ENCODE data around the gene POMT1. TPM values are rescaled to one million over a fixed set of nuclear protein-coding genes. Genes with fewer than 3 reads are reported as not detected.

POMT1 gene
- polyA plus RNA-seq, 1 of the 3 experiments (the other 2 are of a cell fraction), result 44.5 TPM

DNA sequence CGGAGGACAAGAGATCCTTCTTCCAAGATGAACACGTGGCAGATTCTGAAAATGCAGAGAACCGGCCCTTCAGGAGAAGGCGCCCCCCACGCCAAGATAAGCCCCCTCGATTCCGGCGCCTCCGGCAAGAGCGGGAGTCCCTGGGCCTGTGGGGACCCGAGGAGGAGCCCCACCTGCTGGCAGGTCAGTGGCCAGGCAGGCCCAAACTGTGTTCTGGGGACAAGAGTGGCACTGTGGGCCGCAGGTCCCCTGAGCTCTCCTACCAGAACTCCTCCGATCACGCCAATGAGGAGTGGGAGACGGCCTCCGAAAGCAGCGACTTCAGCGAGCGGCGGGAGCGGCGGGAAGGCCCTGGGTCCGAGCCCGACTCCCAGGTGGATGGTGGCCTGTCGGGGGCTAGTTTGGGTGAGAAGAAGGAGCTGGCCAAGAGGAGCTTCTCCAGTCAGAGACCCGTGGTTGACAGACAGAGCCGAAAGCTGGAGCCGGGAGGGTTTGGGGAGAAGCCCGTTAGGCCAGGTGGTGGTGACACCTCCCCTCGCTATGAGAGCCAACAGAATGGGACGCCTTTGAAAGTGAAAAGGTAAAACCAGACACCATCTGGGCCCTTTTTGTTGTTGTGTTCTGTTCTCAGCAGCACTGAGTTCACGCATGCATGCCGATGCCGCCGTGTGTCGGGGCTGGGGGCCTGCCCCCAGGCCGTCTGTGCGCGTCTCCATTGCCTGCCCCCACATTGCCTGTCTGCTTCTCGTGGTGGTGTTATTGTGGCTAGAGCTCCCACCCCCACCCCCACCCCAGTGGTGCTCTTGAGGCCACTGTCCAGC lies 26.6 kb upstream of the POMT1 start:
- Histone ChIP-seq H3K27ac (ENCODE audit: low read depth in 2 of 2, low read length in 1 of 2) (no peak overlapping the region), H3K9ac (no peak overlapping the region), H3K9me3 (no peaks in the 10 kb centered on the region), H3K4me3 (ENCODE audit: low read depth in 2 of 2, low read length in 1 of 2) (no peak overlapping the region), H3K4me2 (no peak overlapping the region), H4K20me1 (ENCODE audit: insufficient read depth) (peaks cover 59% of the 10 kb centered on the region), H3F3A (replicated peaks; ENCODE audit: insufficient read depth) (peaks cover 6% of the 10 kb centered on the region), H3K4me1 (ENCODE audit: control insufficient read depth in 1 of 2, insufficient read depth in 2 of 2, low read depth in 1 of 2, low read length in 1 of 2) (no peaks in the 10 kb centered on the region; a peak in 1 of 4 replicates), H3K9me2 (no peaks in the 10 kb centered on the region), H3K27me3 (ENCODE audit: insufficient read depth) (no peaks in the 10 kb centered on the region), H2AFZ (ENCODE audit: low read depth) (no peak overlapping the region), H3K36me3 (replicated peaks in 1 of 2; ENCODE audit: control insufficient read depth in 1 of 2, insufficient read depth in 2 of 2, low read length in 1 of 2) (peaks cover 63 to 88% of the 10 kb centered on the region in 2 experiments), H3K79me2 (ENCODE audit: insufficient read depth) (peaks cover 55% of the 10 kb centered on the region)
- DNase-seq, result peak; percentile 57
- 90% methylated on average over 30 of the region's 40 CpGs for WGBS (ENCODE audit: low lambda C conversion rate)
- ChIA-PET CTCF (interaction anchor here (0.7 to 2.1 kb wide), 9 partner anchors 9 to 109 kb away, joined by 3 to 8 read pairs (median 4); no protein-coding TSS in a partner anchor), POLR2A (no interaction called here)
- TF ChIP-seq, protein P1, sequence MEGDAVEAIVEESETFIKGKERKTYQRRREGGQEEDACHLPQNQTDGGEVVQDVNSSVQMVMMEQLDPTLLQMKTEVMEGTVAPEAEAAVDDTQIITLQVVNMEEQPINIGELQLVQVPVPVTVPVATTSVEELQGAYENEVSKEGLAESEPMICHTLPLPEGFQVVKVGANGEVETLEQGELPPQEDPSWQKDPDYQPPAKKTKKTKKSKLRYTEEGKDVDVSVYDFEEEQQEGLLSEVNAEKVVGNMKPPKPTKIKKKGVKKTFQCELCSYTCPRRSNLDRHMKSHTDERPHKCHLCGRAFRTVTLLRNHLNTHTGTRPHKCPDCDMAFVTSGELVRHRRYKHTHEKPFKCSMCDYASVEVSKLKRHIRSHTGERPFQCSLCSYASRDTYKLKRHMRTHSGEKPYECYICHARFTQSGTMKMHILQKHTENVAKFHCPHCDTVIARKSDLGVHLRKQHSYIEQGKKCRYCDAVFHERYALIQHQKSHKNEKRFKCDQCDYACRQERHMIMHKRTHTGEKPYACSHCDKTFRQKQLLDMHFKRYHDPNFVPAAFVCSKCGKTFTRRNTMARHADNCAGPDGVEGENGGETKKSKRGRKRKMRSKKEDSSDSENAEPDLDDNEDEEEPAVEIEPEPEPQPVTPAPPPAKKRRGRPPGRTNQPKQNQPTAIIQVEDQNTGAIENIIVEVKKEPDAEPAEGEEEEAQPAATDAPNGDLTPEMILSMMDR (IDR thresholded peaks at IDR 0.05), result peak; percentile 47
- peak; percentile 27; the same call in 1 of the 2 replicates for TF ChIP-seq RAD21 (IDR thresholded peaks at IDR 0.05; ENCODE audit: low read length)
- peak; percentile 11; the same call in 1 of the 2 replicates for TF ChIP-seq SMC3 (IDR thresholded peaks at IDR 0.05; ENCODE audit: low read depth, low read length)
- TF ChIP-seq, protein P2, sequence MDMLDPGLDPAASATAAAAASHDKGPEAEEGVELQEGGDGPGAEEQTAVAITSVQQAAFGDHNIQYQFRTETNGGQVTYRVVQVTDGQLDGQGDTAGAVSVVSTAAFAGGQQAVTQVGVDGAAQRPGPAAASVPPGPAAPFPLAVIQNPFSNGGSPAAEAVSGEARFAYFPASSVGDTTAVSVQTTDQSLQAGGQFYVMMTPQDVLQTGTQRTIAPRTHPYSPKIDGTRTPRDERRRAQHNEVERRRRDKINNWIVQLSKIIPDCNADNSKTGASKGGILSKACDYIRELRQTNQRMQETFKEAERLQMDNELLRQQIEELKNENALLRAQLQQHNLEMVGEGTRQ (IDR thresholded peaks at IDR 0.05; ENCODE audit: borderline replicate concordance, low read depth, low read length), result no peak

DNA sequence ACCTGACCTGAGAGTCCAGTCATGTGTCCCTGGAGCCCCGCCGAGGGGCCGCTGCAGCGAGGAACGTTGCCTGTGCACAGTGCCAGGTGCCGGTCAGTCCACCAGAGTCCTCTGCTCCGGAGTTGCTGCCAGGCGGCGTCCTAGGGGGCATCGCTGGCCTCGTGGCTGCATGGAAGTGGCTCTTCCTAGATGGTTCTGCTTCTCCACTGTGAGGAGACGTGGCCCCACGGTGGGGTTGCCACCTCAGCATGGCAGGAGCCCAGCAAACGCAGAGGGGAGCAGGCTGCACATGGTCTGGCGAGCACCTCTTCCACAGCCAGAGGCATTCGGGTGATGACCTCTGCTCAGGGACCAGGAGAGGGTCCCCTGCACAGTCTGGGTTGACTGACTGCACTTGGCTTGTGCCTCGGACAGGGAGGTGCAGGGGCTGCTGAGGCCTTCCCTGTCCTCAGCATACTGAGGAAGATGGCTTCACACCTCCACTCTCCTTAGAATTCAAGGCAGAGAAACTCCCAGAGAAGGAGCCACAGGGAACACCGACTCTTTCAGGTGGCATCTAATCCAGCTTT lies 25.9 kb upstream of the POMT1 start:
- Histone ChIP-seq H2AFZ (ENCODE audit: low read depth) (no peak overlapping the region), H3K36me3 (replicated peaks in 1 of 2; ENCODE audit: control insufficient read depth in 1 of 2, insufficient read depth in 2 of 2, low read length in 1 of 2) (peaks cover 59 to 87% of the 10 kb centered on the region in 2 experiments), H3K9me3 (no peaks in the 10 kb centered on the region), H3K27me3 (ENCODE audit: insufficient read depth) (no peaks in the 10 kb centered on the region), H4K20me1 (ENCODE audit: insufficient read depth) (peaks cover 59% of the 10 kb centered on the region), H3K79me2 (ENCODE audit: insufficient read depth) (peaks cover 51% of the 10 kb centered on the region), H3K4me2 (no peak overlapping the region), H3K4me3 (ENCODE audit: low read depth in 2 of 2, low read length in 1 of 2) (no peak overlapping the region), H3K9me2 (no peaks in the 10 kb centered on the region), H3K4me1 (ENCODE audit: control insufficient read depth in 1 of 2, insufficient read depth in 2 of 2, low read depth in 1 of 2, low read length in 1 of 2) (no peaks in the 10 kb centered on the region; a peak in 1 of 4 replicates), H3F3A (replicated peaks; ENCODE audit: insufficient read depth) (peaks cover 6% of the 10 kb centered on the region), H3K27ac (ENCODE audit: low read depth in 2 of 2, low read length in 1 of 2) (no peak overlapping the region), H3K9ac (no peak overlapping the region)
- ChIA-PET CTCF (interaction anchor here (0.7 to 6.0 kb wide), 15 partner anchors 13 to 140 kb away, joined by 3 to 50 read pairs (median 5); no protein-coding TSS in a partner anchor), POLR2A (no interaction called here)
- 77% methylated on average over 11 of the region's 18 CpGs for WGBS (ENCODE audit: low lambda C conversion rate)
- no peak for DNase-seq
- TF ChIP-seq CHD2 (IDR thresholded peaks at IDR 0.05; ENCODE audit: low read length, partially characterized antibody) (no peak), GATA2 (CRISPR knock-in tag; IDR thresholded peaks at IDR 0.05) (no peak), SMC3 (IDR thresholded peaks at IDR 0.05; ENCODE audit: low read depth, low read length) (no peak), GABPA (IDR thresholded peaks at IDR 0.05; ENCODE audit: low read depth) (no peak), SIN3A (IDR thresholded peaks at IDR 0.05; ENCODE audit: borderline replicate concordance, low read depth, low read length) (no peak)
- TF ChIP-seq, protein P3, sequence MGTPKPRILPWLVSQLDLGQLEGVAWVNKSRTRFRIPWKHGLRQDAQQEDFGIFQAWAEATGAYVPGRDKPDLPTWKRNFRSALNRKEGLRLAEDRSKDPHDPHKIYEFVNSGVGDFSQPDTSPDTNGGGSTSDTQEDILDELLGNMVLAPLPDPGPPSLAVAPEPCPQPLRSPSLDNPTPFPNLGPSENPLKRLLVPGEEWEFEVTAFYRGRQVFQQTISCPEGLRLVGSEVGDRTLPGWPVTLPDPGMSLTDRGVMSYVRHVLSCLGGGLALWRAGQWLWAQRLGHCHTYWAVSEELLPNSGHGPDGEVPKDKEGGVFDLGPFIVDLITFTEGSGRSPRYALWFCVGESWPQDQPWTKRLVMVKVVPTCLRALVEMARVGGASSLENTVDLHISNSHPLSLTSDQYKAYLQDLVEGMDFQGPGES (IDR thresholded peaks at IDR 0.05; ENCODE audit: low read depth, low read length), result no peak
- TF ChIP-seq, protein P4, sequence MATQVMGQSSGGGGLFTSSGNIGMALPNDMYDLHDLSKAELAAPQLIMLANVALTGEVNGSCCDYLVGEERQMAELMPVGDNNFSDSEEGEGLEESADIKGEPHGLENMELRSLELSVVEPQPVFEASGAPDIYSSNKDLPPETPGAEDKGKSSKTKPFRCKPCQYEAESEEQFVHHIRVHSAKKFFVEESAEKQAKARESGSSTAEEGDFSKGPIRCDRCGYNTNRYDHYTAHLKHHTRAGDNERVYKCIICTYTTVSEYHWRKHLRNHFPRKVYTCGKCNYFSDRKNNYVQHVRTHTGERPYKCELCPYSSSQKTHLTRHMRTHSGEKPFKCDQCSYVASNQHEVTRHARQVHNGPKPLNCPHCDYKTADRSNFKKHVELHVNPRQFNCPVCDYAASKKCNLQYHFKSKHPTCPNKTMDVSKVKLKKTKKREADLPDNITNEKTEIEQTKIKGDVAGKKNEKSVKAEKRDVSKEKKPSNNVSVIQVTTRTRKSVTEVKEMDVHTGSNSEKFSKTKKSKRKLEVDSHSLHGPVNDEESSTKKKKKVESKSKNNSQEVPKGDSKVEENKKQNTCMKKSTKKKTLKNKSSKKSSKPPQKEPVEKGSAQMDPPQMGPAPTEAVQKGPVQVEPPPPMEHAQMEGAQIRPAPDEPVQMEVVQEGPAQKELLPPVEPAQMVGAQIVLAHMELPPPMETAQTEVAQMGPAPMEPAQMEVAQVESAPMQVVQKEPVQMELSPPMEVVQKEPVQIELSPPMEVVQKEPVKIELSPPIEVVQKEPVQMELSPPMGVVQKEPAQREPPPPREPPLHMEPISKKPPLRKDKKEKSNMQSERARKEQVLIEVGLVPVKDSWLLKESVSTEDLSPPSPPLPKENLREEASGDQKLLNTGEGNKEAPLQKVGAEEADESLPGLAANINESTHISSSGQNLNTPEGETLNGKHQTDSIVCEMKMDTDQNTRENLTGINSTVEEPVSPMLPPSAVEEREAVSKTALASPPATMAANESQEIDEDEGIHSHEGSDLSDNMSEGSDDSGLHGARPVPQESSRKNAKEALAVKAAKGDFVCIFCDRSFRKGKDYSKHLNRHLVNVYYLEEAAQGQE (IDR thresholded peaks at IDR 0.05; ENCODE audit: low read depth, low read length), result no peak
- TF ChIP-seq, protein P5, sequence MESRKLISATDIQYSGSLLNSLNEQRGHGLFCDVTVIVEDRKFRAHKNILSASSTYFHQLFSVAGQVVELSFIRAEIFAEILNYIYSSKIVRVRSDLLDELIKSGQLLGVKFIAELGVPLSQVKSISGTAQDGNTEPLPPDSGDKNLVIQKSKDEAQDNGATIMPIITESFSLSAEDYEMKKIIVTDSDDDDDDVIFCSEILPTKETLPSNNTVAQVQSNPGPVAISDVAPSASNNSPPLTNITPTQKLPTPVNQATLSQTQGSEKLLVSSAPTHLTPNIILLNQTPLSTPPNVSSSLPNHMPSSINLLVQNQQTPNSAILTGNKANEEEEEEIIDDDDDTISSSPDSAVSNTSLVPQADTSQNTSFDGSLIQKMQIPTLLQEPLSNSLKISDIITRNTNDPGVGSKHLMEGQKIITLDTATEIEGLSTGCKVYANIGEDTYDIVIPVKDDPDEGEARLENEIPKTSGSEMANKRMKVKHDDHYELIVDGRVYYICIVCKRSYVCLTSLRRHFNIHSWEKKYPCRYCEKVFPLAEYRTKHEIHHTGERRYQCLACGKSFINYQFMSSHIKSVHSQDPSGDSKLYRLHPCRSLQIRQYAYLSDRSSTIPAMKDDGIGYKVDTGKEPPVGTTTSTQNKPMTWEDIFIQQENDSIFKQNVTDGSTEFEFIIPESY (IDR thresholded peaks at IDR 0.05; ENCODE audit: borderline replicate concordance, low read depth), result no peak
